Left ventricle myocardium inferior (tissue), 1 donor: Measurements from ENCODE around the gene GRIK3. TPM values are rescaled to one million over a fixed set of nuclear protein-coding genes. Genes with fewer than 3 reads are reported as not detected.

Experiments
- DNase-seq: peaks from one replicate; pipeline ENCODE4 v3.0.0-alpha.2; 2020
- H3K27ac ChIP-seq: fragments of 200-600 bp; replicated peaks from 2 replicates; pipeline ENCODE4 v1.8.0; 2021
- H3K27me3 ChIP-seq: fragments of 200-600 bp; 2 replicates; pipeline ENCODE4 v1.8.0; 2021; ENCODE audit warnings: low read depth
- H3K36me3 ChIP-seq: fragments of 200-600 bp; 2 replicates; pipeline ENCODE4 v1.8.0; 2021
- H3K4me1 ChIP-seq: fragments of 200-600 bp; 2 replicates; pipeline ENCODE4 v1.8.0; 2021
- H3K4me3 ChIP-seq: fragments of 200-600 bp; 2 replicates; pipeline ENCODE4 v1.8.0; 2021; ENCODE audit warnings: mild to moderate bottlenecking, moderate library complexity
- H3K9me3 ChIP-seq: fragments of 200-600 bp; replicated peaks from 2 replicates; pipeline ENCODE4 v1.8.0; 2021
- intact Hi-C: fragments of 100-400 bp; cut with micrococcal nuclease; formaldehyde crosslinking; loops from one replicate; pipeline ENCODE4 v1.11.0; 2022
- total RNA-seq: library from RNA; stranded (reverse); fragmentation: NEBNext Ultra II Directional; extraction: Animal tissue kit (Norgen Biotek cat#: 25700); gene quantifications from one replicate; pipeline ENCODE4 v1.2.1, GENCODE V29; 2021
- TF ChIP-seq, protein P1 (sequence below): fragments of 200-600 bp; IDR thresholded peaks from 2 replicates; pipeline ENCODE4 v1.8.0; 2021; ENCODE audit warnings: antibody characterized with exemption, mild to moderate bottlenecking, borderline replicate concordance
- donor health status: DM: no; HTN: yes; CAD: no; lungs with severe emphysema.

The GRIK3 gene
- total RNA-seq, 1 donor from 2014 or later: 0.55 TPM

DNA sequence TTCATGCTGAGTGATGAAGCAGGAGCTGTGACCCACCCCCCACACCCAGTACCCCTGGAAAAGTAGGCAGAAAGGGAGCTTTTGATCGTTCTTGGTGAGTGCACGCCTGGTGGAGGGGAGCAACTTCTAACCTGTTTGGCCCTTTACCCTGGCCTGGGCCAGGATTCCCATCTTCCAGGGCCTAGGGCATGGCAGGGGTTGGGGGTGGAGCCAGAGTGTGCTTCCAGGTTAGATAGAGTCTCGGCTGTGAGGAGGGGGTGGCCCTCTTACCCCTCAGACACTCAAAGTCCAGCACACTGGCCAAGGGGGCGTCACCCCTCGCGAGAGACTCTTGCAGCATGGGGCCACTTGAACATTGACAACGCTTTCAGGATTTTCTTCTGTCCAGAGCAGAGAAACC lies 236.6 kb downstream of the GRIK3 start:
- no peak for DNase-seq
- TF ChIP-seq, protein P1, sequence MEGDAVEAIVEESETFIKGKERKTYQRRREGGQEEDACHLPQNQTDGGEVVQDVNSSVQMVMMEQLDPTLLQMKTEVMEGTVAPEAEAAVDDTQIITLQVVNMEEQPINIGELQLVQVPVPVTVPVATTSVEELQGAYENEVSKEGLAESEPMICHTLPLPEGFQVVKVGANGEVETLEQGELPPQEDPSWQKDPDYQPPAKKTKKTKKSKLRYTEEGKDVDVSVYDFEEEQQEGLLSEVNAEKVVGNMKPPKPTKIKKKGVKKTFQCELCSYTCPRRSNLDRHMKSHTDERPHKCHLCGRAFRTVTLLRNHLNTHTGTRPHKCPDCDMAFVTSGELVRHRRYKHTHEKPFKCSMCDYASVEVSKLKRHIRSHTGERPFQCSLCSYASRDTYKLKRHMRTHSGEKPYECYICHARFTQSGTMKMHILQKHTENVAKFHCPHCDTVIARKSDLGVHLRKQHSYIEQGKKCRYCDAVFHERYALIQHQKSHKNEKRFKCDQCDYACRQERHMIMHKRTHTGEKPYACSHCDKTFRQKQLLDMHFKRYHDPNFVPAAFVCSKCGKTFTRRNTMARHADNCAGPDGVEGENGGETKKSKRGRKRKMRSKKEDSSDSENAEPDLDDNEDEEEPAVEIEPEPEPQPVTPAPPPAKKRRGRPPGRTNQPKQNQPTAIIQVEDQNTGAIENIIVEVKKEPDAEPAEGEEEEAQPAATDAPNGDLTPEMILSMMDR: no peak

DNA sequence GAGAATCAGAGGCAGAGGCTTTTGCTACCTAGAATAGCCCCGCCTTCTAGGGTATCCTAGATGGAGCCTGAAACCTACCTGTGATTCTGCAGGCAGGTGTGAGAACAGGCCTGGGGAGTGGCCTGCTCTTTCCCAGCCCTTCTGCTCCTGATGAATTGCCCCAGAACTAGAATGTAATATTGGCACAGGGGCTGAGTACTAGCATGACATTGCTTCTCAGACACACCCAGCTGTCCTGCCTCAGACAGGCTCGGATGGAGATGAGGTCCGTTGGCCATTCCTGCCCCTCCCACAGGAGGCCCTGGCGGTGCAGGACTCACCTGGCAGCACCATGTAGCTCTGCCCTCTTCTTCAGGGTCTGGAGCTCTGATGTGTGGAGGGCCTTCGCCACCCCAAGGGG lies 237.6 kb downstream of the GRIK3 start:
- DNase-seq: no peak

More for the DNA sequence above, 236.6 kb downstream of the GRIK3 start:
- H3K9me3 ChIP-seq: no peaks in the 10 kb centered on the region
- intact Hi-C loops: no loop called here
- no peak overlapping the region for H3K27ac ChIP-seq
- peaks cover 69% of the 10 kb centered on the region for H3K27me3 ChIP-seq
- H3K4me3 ChIP-seq: no peak overlapping the region
- H3K4me1 ChIP-seq: no peaks in the 10 kb centered on the region
- H3K36me3 ChIP-seq: no peaks in the 10 kb centered on the region

DNA sequence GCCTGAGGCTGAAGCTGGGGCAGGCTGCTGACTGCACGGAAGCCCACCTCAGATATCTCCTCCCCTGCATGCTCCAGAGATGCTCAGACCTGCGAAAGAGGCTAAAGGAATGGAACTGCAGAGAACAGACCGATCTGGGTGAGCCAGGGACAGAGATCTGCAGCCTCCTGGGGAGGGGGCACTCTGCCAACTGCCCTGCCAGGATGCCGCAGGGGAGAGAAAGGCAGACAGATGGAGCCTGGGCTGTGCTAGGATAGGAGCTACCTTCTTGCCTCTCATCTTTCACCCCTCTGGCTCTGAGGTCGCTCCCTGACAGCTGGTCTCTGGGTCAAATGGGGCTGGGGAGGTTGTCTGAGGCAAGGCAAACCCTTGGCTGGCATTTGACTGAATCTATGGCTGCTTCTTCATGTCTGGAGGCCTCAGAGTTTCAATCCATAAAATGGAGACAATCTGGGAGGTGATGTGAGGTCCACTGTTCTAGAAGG lies 238.2 kb downstream of the GRIK3 start:
- no peak overlapping the region for H3K27ac ChIP-seq
- H3K4me3 ChIP-seq: no peak overlapping the region
- no peaks in the 10 kb centered on the region for H3K36me3 ChIP-seq
- intact Hi-C loops: no loop called here
- no peak for DNase-seq
- TF ChIP-seq, protein P1: no peak
- H3K9me3 ChIP-seq: no peaks in the 10 kb centered on the region
- peaks cover 69% of the 10 kb centered on the region for H3K27me3 ChIP-seq
- no peaks in the 10 kb centered on the region for H3K4me1 ChIP-seq

More for the DNA sequence above, 237.6 kb downstream of the GRIK3 start:
- H3K27ac ChIP-seq: no peak overlapping the region
- no peaks in the 10 kb centered on the region for H3K36me3 ChIP-seq
- TF ChIP-seq, protein P1: no peak
- H3K4me3 ChIP-seq: no peak overlapping the region
- no peaks in the 10 kb centered on the region for H3K4me1 ChIP-seq
- peaks cover 69% of the 10 kb centered on the region for H3K27me3 ChIP-seq
- H3K9me3 ChIP-seq: no peaks in the 10 kb centered on the region
- intact Hi-C loops: no loop called here

DNA sequence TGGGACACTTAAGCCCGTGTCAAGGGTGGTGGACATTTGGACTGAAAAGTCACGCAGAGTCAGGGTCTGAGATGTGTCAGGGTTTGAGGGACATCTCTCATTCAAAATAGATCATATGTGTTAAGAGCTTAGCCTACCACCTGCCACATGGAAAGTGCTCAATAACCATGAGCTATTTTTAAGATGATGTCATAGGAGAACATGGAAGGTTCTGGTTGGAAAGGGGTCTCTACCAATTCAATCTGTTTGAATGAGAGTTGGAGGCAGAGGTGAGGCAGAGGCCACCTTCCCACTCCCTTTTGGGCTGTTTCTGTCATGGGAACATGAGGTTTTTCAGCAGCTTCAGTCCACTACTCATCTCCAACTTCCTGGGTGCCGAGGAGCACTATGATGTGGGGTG lies 239.9 kb downstream of the GRIK3 start:
- no peak overlapping the region for H3K4me3 ChIP-seq
- H3K9me3 ChIP-seq: no peaks in the 10 kb centered on the region
- H3K27me3 ChIP-seq: peaks cover 72% of the 10 kb centered on the region
- no peaks in the 10 kb centered on the region for H3K4me1 ChIP-seq
- intact Hi-C loops: no loop called here
- TF ChIP-seq, protein P1: no peak
- H3K27ac ChIP-seq: no peak overlapping the region
- no peak for DNase-seq
- H3K36me3 ChIP-seq: no peaks in the 10 kb centered on the region

DNA sequence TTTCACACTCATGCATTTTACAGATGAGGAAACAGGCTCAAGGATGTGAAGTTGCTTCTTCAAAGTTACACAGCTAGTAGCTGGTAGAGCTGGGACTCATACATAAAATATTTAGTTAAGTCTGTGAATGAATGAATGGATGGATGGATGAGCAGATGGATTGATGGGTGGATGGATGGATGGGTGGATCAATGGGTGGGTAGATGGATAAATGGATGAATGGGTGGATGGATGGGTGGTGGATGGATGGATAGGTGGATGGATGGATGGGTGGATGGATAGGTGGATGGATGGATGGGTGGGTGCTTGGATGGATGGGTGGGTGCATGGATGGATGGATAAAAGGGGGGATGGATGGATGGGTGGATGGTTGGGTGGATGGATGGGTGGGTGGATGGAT lies 240.9 kb downstream of the GRIK3 start:
- Histone ChIP-seq H3K4me3 (no peak overlapping the region), H3K27ac (no peak overlapping the region), H3K4me1 (no peaks in the 10 kb centered on the region), H3K27me3 (peaks cover 72% of the 10 kb centered on the region), H3K36me3 (no peaks in the 10 kb centered on the region), H3K9me3 (no peaks in the 10 kb centered on the region)
- no peak for DNase-seq
- intact Hi-C loops: no loop called here
- TF ChIP-seq, protein P1: no peak

DNA sequence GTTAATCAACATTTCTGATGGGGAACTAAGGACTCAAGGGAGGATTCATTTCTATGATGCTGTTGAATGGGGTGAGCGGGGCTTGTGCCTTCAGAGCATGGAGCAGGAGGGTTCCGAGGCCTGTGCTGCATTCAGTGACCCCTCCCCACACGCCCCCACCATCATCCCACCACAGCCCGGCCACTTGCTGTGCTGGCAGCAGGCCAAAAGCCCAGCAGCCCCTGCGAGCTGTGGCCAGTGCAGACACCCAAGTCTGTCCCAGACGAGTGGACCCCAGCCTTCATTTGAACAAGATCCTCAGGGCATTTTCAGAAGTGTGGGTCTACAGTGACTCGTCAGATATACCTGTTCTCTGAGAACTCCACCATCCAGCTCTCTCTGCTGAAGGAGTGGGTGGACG lies 242.0 kb downstream of the GRIK3 start:
- H3K36me3 ChIP-seq: no peaks in the 10 kb centered on the region
- H3K4me1 ChIP-seq: no peaks in the 10 kb centered on the region
- TF ChIP-seq, protein P1: no peak
- H3K9me3 ChIP-seq: no peaks in the 10 kb centered on the region
- H3K4me3 ChIP-seq: no peak overlapping the region
- intact Hi-C loops: no loop called here
- DNase-seq: no peak
- no peak overlapping the region for H3K27ac ChIP-seq
- H3K27me3 ChIP-seq: peaks cover 72% of the 10 kb centered on the region
